NT2/D1 (cell line): ENCODE measurements around the gene CACNA1C.

Experiments
- YY1 ChIP-seq: IDR thresholded peaks from 2 replicates; pipeline ENCODE4 v1.6.1; 2011; ENCODE audit not compliant: insufficient read length, insufficient read depth
- ZNF274 ChIP-seq: IDR thresholded peaks from 2 replicates; pipeline ENCODE4 v1.6.1; 2011; ENCODE audit warnings: mild to moderate bottlenecking, low read depth, low read length

DNA sequence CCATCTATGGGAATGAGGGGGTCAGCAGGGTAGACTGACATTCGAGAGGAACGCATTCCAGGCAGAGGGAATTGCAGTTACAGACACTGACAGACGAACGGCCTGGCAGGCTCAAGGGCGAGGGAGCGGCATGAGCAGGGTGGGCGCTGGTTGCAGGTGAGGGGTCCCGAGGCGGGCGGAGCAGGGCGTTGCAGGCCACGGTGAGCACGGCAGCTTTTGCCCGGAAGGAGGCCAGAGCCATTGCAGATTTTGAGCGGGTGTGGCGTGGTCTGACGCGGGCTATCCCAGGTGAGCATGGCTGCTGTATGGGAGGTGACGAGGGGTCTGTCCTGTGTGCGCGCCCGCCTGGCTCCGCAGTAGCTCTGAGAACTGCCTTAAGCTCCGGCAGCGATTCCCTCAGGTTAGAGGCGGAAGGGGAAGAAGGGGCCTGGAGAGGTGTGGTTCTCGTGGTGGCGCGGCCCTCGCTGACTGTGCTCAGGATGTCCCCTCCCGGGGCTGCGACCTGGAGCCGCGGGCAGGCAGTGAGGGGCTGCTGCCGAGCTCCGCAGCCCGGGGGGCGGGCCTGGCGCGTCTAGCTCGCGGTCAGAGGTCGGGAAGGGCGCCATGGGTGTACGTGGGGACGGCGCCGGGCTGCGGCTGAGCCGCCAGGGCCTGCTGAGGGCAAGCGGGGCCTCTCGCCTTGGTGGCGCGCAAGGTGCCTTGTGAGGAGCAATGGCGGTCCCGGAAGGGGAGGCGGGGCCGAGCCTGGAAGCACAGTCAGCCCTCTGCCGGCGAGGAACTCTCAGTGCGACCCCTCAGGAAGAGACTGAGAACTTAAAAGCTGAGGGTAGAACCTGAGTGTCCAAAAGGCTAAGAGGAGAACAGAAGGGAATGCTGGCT, 177.1 kb downstream of the CACNA1C start:
- no peak for TF ChIP-seq YY1
- TF ChIP-seq ZNF274, result no peak
